ENCODE results near the gene TMEM117.
"Not testable (repeated sequence)": the region's sequence is repeated elsewhere in the genome, so short reads cannot be mapped to it uniquely, and the experiment has no call there.

TMEM117 gene

DNA sequence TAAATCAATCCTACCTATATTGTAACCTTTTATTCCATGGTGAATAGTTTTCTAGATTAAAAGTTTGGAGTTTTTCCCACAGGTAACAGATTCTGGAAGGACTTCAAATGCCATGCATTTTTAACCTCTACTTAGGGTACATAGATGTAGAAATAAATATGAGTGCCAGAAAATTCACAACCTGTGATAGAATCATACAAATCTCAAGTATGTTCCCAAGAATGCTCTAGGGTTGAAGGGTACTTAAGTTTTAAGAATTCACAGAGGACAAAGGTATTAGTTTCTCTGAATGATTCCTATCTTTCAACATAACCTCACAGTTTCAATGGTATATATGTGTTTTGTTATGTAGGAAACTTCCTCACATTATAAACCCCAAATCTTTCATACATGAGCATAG, 511.3 kb downstream of the TMEM117 start:
- no peak for DNase-seq
- no peaks in the 10 kb centered on the region for H3K9me3 Mint-ChIP-seq

DNA sequence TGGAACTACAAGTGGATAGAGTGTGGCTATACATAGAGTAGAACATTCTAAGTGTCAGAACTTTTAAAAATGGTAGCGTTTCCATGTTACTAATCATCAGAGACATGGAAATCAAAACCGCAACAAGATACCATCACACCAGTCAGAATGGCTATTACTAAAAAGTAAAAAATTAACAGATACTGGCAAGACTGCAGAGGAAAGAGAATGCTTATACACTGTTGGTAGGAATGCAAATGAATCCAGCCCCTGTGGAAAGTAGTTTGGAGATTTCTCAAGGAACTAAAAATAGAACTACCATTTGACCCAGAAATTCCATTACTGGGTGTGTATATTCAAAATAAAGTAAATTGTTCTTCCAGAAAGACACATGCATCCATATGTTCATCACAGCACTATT, 521.6 kb downstream of the TMEM117 start:
- DNase-seq (no peak), ATAC-seq (replicated peaks) (no peak)
- no peaks in the 10 kb centered on the region for H3K36me3 Mint-ChIP-seq (ENCODE audit: insufficient read depth)
- peaks cover 0 to 10% of the 10 kb centered on the region in 2 donors for H3K9me3 Mint-ChIP-seq
- H3K4me3 Mint-ChIP-seq, result no peak overlapping the region
- no peaks in the 10 kb centered on the region for H3K4me1 Mint-ChIP-seq (ENCODE audit: low read depth in 2 of 2)
- no peaks in the 10 kb centered on the region for H3K27me3 Mint-ChIP-seq
- H3K27ac Mint-ChIP-seq, result no peak overlapping the region

More for the DNA sequence above, 511.3 kb downstream of the TMEM117 start:
- Mint-ChIP-seq H3K4me1 (ENCODE audit: low read depth in 2 of 2) (no peaks in the 10 kb centered on the region), H3K4me3 (no peak overlapping the region), H3K36me3 (ENCODE audit: insufficient read depth) (peaks cover 3% of the 10 kb centered on the region), H3K27ac (no peak overlapping the region), H3K27me3 (no peaks in the 10 kb centered on the region)
- no peak for ATAC-seq (replicated peaks)

DNA sequence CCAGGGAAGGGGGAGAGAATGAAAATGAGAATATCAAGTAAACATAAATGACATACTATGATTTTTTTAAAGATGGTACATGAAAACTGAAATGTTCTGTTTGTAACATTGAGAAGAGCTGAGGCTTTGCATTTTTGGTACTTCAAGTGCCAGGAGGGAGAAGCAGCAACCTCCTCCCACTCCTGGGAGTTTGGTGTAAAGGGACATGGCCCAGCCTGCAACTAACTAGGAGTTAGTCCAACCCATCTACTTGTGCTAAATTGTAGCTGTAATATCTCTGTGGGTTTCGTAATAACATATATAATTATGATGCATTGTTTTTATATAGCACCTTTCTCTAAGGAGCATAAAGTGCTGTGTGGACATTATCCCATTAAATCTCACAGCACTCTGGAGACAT, 522.8 kb downstream of the TMEM117 start:
- Mint-ChIP-seq H3K4me3 (no peak overlapping the region), H3K36me3 (ENCODE audit: insufficient read depth) (no peaks in the 10 kb centered on the region), H3K27me3 (no peaks in the 10 kb centered on the region), H3K27ac (no peak overlapping the region), H3K4me1 (ENCODE audit: low read depth in 2 of 2) (no peaks in the 10 kb centered on the region), H3K9me3 (peaks cover 0 to 10% of the 10 kb centered on the region in 2 donors)
- ATAC-seq (replicated peaks), result no peak
- DNase-seq, result no peak

DNA sequence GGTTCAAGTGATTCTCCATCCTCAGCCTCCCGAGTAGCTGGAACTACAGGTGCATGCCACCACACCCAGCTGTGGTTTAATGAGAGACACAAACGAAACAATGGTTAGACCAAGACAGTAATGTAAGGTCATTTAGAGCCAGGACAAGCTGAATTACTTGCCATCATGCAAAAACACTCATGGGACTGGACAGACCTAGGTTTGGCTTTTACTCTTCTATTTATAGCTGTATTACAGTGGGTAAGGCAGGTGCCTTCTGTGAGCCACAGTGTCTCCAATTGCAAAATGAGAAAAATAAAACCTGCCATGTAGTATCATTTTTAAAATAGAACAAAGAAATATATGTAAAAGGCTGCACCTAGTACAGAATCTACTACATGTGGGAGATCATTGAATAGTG, 527.1 kb downstream of the TMEM117 start:
- H3K27ac Mint-ChIP-seq, result no peak overlapping the region
- no peaks in the 10 kb centered on the region for H3K36me3 Mint-ChIP-seq (ENCODE audit: insufficient read depth)
- H3K4me1 Mint-ChIP-seq (ENCODE audit: low read depth in 2 of 2), result no peaks in the 10 kb centered on the region
- H3K4me3 Mint-ChIP-seq, result no peak overlapping the region
- ATAC-seq (replicated peaks) (no peak), DNase-seq (no peak)
- H3K9me3 Mint-ChIP-seq, result no peaks in the 10 kb centered on the region
- H3K27me3 Mint-ChIP-seq, result no peaks in the 10 kb centered on the region

DNA sequence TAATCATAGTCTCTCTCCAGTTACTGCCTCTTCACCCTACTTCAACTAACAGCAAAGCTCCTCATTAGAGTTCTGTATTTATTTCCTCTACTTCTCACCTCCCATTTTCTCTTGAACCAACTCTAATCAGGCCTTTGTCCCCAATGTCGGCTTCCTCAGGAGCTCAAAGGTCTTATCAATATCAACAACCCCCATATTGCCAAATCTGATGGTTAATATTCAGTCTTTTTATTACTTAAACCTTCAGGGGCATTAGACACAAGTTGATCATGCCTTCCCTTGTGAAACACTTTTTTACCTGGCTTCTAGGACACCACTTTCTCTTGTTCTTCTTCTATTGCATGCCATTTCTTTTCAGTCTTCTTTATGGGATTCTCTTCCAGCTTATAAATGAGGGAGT, 531.3 kb downstream of the TMEM117 start:
- ATAC-seq (replicated peaks) (no peak), DNase-seq (no peak)
- Mint-ChIP-seq H3K27me3 (no peaks in the 10 kb centered on the region), H3K4me3 (no peak overlapping the region), H3K27ac (no peak overlapping the region), H3K9me3 (no peaks in the 10 kb centered on the region), H3K4me1 (ENCODE audit: low read depth in 2 of 2) (no peaks in the 10 kb centered on the region), H3K36me3 (ENCODE audit: insufficient read depth) (no peaks in the 10 kb centered on the region)

DNA sequence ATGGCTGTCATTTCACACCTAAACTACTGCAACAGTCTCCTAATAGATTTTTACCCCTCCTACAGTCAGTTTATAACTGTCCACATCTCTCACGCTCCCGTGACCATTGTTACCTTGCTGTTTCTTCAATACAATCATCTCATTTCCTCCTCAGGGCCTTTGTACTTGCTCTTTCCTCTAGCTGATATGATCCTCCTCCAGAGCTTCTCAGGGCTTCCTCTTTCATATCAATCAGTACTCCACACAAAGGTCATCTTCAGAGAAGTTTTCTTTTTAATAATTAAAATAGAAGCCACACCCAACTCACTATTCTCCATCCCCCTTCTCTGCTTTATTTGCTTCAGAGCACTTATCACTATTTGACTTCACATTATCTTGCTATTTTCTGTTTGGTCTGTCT, 532.0 kb downstream of the TMEM117 start:
- H3K27ac Mint-ChIP-seq, result no peak overlapping the region
- no peaks in the 10 kb centered on the region for H3K27me3 Mint-ChIP-seq
- no peaks in the 10 kb centered on the region for H3K36me3 Mint-ChIP-seq (ENCODE audit: insufficient read depth)
- no peaks in the 10 kb centered on the region for H3K4me1 Mint-ChIP-seq (ENCODE audit: low read depth in 2 of 2)
- no peak for ATAC-seq (replicated peaks)
- H3K9me3 Mint-ChIP-seq, result no peaks in the 10 kb centered on the region
- no peak for DNase-seq
- H3K4me3 Mint-ChIP-seq, result no peak overlapping the region

DNA sequence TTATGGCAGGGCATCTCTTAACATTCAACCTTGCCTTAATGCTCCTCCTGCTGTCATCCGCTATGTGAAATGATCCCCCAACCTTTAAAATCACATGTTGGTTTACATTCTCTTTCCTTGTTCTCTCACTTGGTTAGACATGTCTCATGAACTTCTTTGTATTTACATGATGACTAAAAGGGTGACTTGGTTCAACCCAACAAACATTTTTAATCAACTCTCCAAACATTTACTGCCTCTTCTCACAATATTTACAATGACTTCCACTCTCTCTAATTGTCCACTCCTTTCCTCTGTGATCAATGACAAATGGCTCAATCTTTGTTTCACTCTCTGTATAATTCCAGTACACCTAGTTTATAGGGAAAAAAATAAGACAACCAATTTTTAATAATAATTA, 534.1 kb downstream of the TMEM117 start:
- Mint-ChIP-seq H3K36me3 (ENCODE audit: insufficient read depth) (no peaks in the 10 kb centered on the region), H3K4me3 (no peak overlapping the region), H3K27ac (no peak overlapping the region), H3K4me1 (ENCODE audit: low read depth in 2 of 2) (no peaks in the 10 kb centered on the region), H3K9me3 (no peaks in the 10 kb centered on the region), H3K27me3 (no peaks in the 10 kb centered on the region)
- no peak for DNase-seq
- no peak for ATAC-seq (replicated peaks)

DNA sequence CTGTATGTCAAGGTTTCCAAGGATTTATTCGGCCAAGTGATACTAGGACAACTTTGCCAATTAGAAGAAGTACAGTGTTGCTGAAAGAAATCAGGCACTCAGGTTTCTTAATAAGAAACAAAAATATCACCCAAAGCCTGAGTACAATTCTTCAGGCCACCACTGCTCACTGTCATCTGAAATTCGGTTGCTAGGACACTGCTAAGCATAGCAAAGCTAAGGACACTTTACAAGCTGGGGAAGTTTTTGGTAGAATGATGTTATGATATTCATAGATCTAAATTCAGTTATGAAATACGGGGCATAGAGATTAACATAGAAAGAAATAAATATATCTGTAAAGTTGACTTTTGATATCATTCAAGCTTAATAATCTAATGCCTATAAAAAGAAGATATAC, 535.1 kb downstream of the TMEM117 start:
- Mint-ChIP-seq H3K9me3 (no peaks in the 10 kb centered on the region), H3K4me1 (ENCODE audit: low read depth in 2 of 2) (no peaks in the 10 kb centered on the region), H3K27me3 (no peaks in the 10 kb centered on the region), H3K27ac (no peak overlapping the region), H3K4me3 (no peak overlapping the region), H3K36me3 (ENCODE audit: insufficient read depth) (no peaks in the 10 kb centered on the region)
- no peak for DNase-seq
- ATAC-seq (replicated peaks), result no peak

DNA sequence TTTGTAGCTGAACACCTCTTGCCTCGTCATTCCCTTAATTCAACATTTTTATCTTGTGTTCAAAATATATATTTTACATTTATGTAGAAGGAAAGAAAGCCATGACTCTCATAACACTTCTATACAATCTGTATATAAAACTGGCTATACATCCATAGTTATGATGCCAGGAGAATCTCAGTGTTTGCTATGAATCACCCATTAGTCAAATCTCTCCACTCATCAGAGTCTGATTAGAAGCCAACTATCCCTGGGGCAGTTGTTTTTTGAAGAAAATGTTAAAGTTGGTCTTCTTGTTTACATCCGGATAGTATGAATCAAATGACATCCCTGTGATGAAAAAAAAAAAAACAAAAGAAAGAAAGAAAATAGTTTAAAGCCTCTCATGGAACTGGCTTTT, 536.4 kb downstream of the TMEM117 start:
- Mint-ChIP-seq H3K36me3 (ENCODE audit: insufficient read depth) (no peaks in the 10 kb centered on the region), H3K4me3 (no peak overlapping the region), H3K4me1 (ENCODE audit: low read depth in 2 of 2) (no peaks in the 10 kb centered on the region), H3K9me3 (no peaks in the 10 kb centered on the region), H3K27me3 (no peaks in the 10 kb centered on the region), H3K27ac (no peak overlapping the region)
- DNase-seq (no peak), ATAC-seq (replicated peaks) (no peak)

DNA sequence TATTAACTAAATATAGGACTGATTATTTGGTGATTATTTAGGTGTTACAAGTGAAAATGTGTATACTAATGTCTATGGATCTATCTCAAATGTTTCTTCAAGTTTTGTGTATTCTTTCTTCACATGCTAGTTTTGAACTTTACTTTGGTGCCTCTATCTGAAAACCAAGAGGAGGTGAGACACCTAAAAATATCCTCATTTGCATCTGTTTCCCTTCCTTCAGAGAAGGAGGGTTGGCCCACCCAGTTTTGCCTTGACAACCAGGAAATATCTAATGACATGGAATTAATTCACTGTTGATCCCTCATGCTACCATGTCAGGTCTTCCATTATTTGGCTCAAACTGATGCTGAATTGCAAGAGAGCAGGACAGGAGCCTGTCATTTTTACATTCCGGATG, 539.8 kb downstream of the TMEM117 start:
- ATAC-seq (replicated peaks), result no peak

DNA sequence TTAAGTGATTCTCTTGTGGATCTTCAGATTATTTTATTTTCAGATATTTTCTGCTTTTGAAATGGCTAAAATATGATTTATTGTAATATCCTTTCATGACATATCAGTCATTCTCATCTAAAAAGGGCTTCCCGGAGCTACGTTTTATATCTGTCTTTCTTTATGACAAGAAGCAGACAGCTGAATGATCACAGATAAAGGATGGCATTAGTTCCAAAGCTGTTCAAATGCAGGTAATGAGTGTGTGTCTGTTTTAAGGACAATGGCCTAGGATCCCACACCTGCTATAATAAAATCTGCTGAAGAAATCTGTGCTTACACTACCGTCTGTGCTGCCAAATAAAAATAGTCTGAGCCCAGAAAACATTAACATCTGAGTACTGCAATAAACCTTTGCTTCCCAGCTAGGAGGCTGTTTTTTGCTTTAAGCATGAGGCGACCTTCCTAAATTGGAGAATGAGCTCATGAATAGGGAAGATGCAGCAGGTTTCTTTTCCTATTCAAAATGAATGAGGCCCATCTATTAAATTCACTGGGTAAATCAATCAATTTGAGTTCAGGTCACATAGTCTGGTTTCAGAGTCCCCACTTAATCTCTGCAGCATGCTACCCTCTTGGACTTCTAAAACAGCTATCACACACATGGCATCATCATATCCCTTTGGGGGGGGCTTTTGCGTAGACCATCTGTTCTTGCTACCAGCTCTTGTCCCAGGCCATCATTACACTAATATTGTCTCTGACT, 541.7 kb downstream of the TMEM117 start:
- H3K9me3 Mint-ChIP-seq, result no peaks in the 10 kb centered on the region
- no peak overlapping the region for H3K4me3 Mint-ChIP-seq
- H3K4me1 Mint-ChIP-seq (ENCODE audit: low read depth in 2 of 2), result no peaks in the 10 kb centered on the region
- DNase-seq, result no peak
- H3K27ac Mint-ChIP-seq, result no peak overlapping the region
- no peak for ATAC-seq (replicated peaks)
- H3K27me3 Mint-ChIP-seq, result no peaks in the 10 kb centered on the region
- no peaks in the 10 kb centered on the region for H3K36me3 Mint-ChIP-seq (ENCODE audit: insufficient read depth)

More for the DNA sequence above, 539.8 kb downstream of the TMEM117 start:
- H3K27me3 Mint-ChIP-seq, result no peaks in the 10 kb centered on the region
- no peak for DNase-seq
- H3K4me3 Mint-ChIP-seq, result no peak overlapping the region
- H3K27ac Mint-ChIP-seq, result no peak overlapping the region
- H3K9me3 Mint-ChIP-seq, result no peaks in the 10 kb centered on the region
- H3K4me1 Mint-ChIP-seq (ENCODE audit: low read depth in 2 of 2), result no peaks in the 10 kb centered on the region
- H3K36me3 Mint-ChIP-seq (ENCODE audit: insufficient read depth), result no peaks in the 10 kb centered on the region

DNA sequence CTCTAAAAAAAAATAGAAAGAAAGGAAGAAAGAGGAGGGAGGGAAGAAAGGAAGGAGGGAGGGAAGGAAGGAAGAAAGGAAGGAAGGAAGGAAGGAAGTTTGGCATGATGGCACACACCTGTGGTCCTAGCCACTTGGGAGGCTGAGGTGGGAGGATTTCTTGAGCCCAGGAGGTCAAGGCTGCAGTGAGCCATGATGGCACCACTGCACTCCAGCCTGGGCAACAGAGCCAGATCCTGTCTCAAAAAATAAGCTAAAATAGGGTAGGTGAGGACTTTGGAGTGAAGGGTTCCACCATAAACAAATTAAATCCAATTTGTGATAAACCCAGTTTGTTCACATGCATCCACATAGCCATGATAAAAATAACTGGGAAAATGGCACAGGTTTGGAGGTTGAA, 543.2 kb downstream of the TMEM117 start:
- not testable (repeated sequence) for ATAC-seq (replicated peaks); H3K9me3 Mint-ChIP-seq; H3K4me1 Mint-ChIP-seq (ENCODE audit: low read depth in 2 of 2); H3K27me3 Mint-ChIP-seq; H3K4me3 Mint-ChIP-seq; H3K36me3 Mint-ChIP-seq (ENCODE audit: insufficient read depth); DNase-seq; H3K27ac Mint-ChIP-seq

DNA sequence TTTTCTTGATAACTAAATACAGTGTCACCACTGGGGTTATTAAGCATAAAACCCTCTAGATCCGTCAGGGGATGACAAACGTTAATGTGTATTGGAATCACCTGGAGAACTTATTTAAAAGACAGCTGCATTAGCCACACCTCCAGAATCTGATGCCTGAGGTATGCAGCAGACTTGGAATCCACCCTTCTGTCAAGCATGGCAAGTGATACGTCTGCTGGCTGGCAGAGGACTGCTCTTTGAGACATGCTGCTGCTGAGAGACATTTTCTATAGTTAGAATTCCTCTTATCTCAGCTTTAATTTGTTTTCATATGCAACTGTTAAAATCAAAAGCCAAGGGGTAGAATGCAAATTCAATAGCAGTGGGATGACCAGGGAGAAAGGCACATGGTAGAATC, 544.0 kb downstream of the TMEM117 start:
- Mint-ChIP-seq H3K27me3 (no peaks in the 10 kb centered on the region), H3K27ac (no peak overlapping the region), H3K4me1 (ENCODE audit: low read depth in 2 of 2) (no peaks in the 10 kb centered on the region), H3K36me3 (ENCODE audit: insufficient read depth) (no peaks in the 10 kb centered on the region), H3K9me3 (no peaks in the 10 kb centered on the region), H3K4me3 (no peak overlapping the region)
- ATAC-seq (replicated peaks) (no peak), DNase-seq (no peak)

DNA sequence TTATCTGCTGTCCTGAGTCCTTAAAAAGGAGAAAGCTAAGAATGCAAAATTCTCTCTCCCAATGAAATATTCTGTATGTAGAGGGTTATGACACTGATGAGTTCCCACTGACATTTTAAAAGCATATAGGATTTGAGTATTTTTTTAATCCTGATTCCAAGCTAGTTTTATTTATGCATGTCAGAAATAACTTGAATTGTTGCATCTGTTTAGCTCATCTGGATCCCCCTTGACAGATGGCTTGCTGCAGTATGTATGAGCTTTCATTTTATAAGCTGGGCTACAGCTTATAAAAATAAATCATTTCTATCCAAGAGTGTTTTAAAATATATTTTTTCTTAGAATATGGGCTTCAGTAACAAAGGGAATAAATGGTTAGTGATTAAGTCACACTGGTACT, 545.0 kb downstream of the TMEM117 start:
- ATAC-seq (replicated peaks) (no peak), DNase-seq (no peak)
- H3K27ac Mint-ChIP-seq, result no peak overlapping the region
- H3K36me3 Mint-ChIP-seq (ENCODE audit: insufficient read depth), result no peaks in the 10 kb centered on the region
- H3K4me1 Mint-ChIP-seq (ENCODE audit: low read depth in 2 of 2), result no peaks in the 10 kb centered on the region
- no peaks in the 10 kb centered on the region for H3K27me3 Mint-ChIP-seq
- H3K9me3 Mint-ChIP-seq, result no peaks in the 10 kb centered on the region
- no peak overlapping the region for H3K4me3 Mint-ChIP-seq

DNA sequence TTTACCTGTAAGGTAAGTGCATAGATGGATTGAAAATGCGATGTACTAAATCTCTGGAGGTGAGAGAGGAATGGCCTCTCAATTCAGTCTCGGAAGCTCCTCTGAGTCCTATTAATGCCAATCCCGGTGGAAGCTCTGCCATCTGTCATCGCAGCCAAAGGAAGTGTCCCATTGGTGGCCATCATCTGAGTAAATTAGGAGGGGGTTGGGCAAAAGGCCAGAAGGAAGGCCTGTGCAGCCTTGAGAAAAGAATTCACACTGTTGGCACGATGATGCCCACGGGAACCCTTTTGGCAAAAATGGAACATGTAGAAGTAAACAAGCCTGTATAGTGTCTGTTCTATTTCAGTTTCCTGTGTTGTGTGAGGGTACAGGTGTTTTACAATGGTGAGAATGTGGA, 545.5 kb downstream of the TMEM117 start:
- Mint-ChIP-seq H3K27ac (no peak overlapping the region), H3K4me1 (ENCODE audit: low read depth in 2 of 2) (no peaks in the 10 kb centered on the region), H3K4me3 (no peak overlapping the region), H3K36me3 (ENCODE audit: insufficient read depth) (no peaks in the 10 kb centered on the region), H3K27me3 (no peaks in the 10 kb centered on the region), H3K9me3 (no peaks in the 10 kb centered on the region)
- DNase-seq (no peak), ATAC-seq (replicated peaks) (no peak)

All from effector memory CD8-positive, alpha-beta T cell (primary cell).